Uterus (tissue), 4 donors: Measurements from ENCODE around the gene C1QTNF5. TPM values are rescaled to one million over a fixed set of nuclear protein-coding genes. Genes with fewer than 3 reads are reported as not detected.

Experiments used
- DNase-seq, 2 donors: peaks; one replicate each; pipeline ENCODE4 v3.0.0-alpha.2; 2019 to 2020
- H3K27ac ChIP-seq, 2 donors: fragments of 200-600 bp; sonication (generic); 1 replicate in 1 of 2; 2 replicates in 1 of 2; pipeline ENCODE4 v1.5.1; 2016 to 2018
- H3K27me3 ChIP-seq, 2 donors: fragments of 200-600 bp; sonication (generic); one replicate each; pipeline ENCODE4 v1.5.1; 2018 to 2019; ENCODE audit warnings: control low read depth in 1 of 2
- H3K36me3 ChIP-seq, 2 donors: fragments of 200-600 bp; sonication (generic); one replicate each; pipeline ENCODE4 v1.5.1; 2019; ENCODE audit warnings: control low read depth in 1 of 2
- H3K4me1 ChIP-seq, 2 donors: fragments of 200-600 bp; sonication (generic); one replicate each; pipeline ENCODE4 v1.5.1; 2018 to 2019; ENCODE audit warnings: control low read depth in 1 of 2
- H3K4me3 ChIP-seq, 2 donors: fragments of 200-600 bp; sonication (generic); 1 replicate in 1 of 2; 2 replicates in 1 of 2; pipeline ENCODE4 v1.5.1; 2018 to 2019; ENCODE audit warnings: mild to moderate bottlenecking in 1 of 2
- H3K9me3 ChIP-seq, 2 donors: fragments of 200-600 bp; sonication (generic); one replicate each; pipeline ENCODE4 v1.5.1; 2019; ENCODE audit warnings: control low read depth in 1 of 2
- POLR2A ChIP-seq, 2 donors: fragments of 450-650 bp; IDR thresholded peaks; one replicate each; pipeline ENCODE4 v1.6.1; 2016; ENCODE audit warnings: antibody characterized with exemption in 2 of 2, mild to moderate bottlenecking in 1 of 2, moderate library complexity in 1 of 2
- intact Hi-C: fragments of 100-400 bp; cut with DNase I; formaldehyde crosslinking; loops from one replicate; pipeline ENCODE4 v1.15.1; 2023; ENCODE audit warnings: low total_unique reads
- total RNA-seq, 4 donors: library from RNA; depleted of rRNA in 3 of 4; stranded (reverse); fragments of >200 nt in 3 of 4; gene quantifications; one replicate each; pipeline versions ENCODE4 v1.1.0 to v1.2.4, GENCODE V29; 2014 to 2023
- TF ChIP-seq, protein P1 (sequence below), 4 experiments: fragments of 200-600 bp in 2 of 4; fragments of 450-650 bp in 2 of 4; sonication (generic) in 2 of 4; IDR thresholded peaks; one replicate each; pipeline ENCODE4 v1.5.1; 2016 to 2019; ENCODE audit warnings: antibody characterized with exemption in 4 of 4, mild to moderate bottlenecking in 2 of 4, moderate library complexity in 1 of 4
- donor health status: DM: yes; HTN: yes; CAD: no.

Gene C1QTNF5
- total RNA-seq, 4 donors from 2014 or later = 6.5 to 40.2 (median 35.7) TPM

GRCh38 chr11:119343726-119344125 lies 3.0 kb upstream of the C1QTNF5 start:
- TF ChIP-seq, protein P1, sequence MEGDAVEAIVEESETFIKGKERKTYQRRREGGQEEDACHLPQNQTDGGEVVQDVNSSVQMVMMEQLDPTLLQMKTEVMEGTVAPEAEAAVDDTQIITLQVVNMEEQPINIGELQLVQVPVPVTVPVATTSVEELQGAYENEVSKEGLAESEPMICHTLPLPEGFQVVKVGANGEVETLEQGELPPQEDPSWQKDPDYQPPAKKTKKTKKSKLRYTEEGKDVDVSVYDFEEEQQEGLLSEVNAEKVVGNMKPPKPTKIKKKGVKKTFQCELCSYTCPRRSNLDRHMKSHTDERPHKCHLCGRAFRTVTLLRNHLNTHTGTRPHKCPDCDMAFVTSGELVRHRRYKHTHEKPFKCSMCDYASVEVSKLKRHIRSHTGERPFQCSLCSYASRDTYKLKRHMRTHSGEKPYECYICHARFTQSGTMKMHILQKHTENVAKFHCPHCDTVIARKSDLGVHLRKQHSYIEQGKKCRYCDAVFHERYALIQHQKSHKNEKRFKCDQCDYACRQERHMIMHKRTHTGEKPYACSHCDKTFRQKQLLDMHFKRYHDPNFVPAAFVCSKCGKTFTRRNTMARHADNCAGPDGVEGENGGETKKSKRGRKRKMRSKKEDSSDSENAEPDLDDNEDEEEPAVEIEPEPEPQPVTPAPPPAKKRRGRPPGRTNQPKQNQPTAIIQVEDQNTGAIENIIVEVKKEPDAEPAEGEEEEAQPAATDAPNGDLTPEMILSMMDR (IDR thresholded peaks at IDR 0.05) = no peak
- TF ChIP-seq POLR2A (IDR thresholded peaks at IDR 0.05) = no peak
- H3K4me3 ChIP-seq = no peak overlapping the region
- no peaks in the 10 kb centered on the region for H3K36me3 ChIP-seq
- H3K27ac ChIP-seq = no peak overlapping the region
- H3K9me3 ChIP-seq = no peaks in the 10 kb centered on the region
- intact Hi-C loops = no loop called here
- peaks cover 0 to 4% of the 10 kb centered on the region in 2 donors for H3K4me1 ChIP-seq
- H3K27me3 ChIP-seq = no peaks in the 10 kb centered on the region
- DNase-seq = no peak

DNA sequence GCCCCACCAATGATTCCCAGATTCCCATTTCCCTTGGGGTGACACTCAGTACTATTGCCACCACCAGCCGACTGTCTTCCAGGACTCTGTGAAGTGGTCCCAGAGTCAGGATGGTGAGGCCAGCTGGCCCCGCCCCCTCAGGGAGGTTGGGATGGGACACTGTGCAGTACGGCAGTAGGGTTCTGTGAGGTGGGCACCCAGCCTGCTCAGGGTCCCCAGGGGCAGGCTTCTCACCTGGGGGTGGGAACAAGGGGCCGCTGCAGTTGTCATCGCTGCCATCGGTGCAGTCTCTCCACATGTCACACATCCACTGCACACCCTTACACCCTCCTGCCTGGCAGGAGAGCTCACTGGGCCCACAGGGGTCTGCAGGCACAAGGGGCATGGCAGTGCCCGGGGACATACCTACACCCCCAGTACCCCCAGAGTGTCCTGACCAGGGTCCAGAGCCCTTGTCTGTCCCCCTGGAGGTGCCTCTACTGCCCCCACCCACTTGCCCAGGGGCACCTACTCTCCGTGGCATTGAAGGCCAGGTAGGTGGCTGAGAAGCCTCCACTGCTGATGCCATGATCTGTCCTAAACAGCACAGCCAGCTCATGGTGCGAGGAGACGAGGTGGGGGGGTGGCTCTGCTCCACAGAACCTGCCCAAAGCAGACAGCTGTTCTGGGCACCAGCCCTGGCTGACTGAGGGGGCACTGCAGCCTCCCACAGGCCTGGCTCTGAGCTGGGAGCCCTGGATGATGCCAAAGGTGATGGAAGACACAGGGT lies 1.9 kb upstream of the C1QTNF5 start:
- intact Hi-C loops = no loop called here
- no peak for TF ChIP-seq POLR2A (IDR thresholded peaks at IDR 0.05)
- TF ChIP-seq, protein P1 (IDR thresholded peaks at IDR 0.05) = no peak

DNA sequence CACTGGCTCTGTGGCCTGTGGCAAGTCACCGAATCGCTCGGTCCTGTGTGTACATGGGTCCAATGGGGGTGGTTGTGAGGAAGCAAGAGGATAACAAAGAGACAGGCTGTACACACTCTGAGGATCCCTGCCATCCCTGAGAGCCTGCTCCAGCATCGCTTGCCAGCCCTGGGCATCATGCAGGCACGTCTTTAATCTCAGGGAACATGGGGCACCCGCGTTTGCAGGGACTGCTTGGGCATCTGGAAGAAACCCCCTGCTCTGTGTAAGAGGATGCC lies 1.3 kb upstream of the C1QTNF5 start:
- TF ChIP-seq POLR2A (IDR thresholded peaks at IDR 0.05) = no peak
- TF ChIP-seq, protein P1 (IDR thresholded peaks at IDR 0.05) = no peak
- DNase-seq = no peak
- intact Hi-C loops = no loop called here
- H3K27ac ChIP-seq = no peak overlapping the region
- no peaks in the 10 kb centered on the region for H3K9me3 ChIP-seq
- no peak overlapping the region for H3K4me3 ChIP-seq
- no peaks in the 10 kb centered on the region for H3K27me3 ChIP-seq
- no peaks in the 10 kb centered on the region for H3K36me3 ChIP-seq
- H3K4me1 ChIP-seq = peaks cover 0 to 13% of the 10 kb centered on the region in 2 donors

More for the DNA sequence above, 1.9 kb upstream of the C1QTNF5 start:
- no peaks in the 10 kb centered on the region for H3K27me3 ChIP-seq
- DNase-seq = no peak
- no peak overlapping the region for H3K4me3 ChIP-seq
- no peaks in the 10 kb centered on the region for H3K36me3 ChIP-seq
- H3K27ac ChIP-seq = no peak overlapping the region
- H3K9me3 ChIP-seq = no peaks in the 10 kb centered on the region
- H3K4me1 ChIP-seq = peaks cover 0 to 8% of the 10 kb centered on the region in 2 donors

DNA sequence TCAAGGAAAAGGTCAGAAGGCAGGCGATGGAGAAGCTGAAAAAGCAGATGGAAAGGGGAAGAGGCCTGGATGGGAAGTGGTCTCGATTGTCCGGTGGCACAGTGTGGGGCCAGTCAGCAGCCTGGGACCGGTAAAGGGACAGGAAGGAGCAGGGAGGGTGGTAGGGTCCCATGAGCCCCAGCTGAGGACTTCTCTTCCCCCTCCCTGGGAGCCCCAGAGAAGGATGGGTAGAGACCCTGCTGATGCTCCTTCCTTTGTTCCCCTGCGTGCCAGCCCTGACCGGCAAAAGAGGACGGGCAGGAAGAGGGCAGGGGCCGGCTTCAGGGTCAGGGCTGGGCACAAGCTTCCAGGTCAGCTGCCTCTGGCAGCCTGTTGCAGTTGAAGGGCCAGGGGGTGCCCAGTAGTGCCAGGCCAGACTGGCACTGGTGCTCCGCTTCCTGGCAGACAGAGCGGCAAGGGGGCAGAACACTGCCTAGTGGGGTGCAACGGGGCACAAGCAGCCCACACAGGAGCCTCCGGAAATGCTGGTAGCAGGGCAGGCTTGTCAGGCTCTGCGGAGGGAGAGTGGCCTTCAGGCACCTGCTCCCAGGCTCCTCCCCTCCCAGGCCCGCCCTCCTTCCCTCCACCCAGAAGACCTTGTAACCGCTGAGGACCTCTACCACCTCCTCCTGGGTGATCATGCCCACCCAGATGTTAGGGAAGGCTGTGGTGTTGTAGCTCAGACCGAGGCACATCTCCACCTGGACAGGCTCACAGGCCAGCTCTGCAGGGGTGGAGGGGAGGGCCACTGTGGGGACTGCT lies 739 bp upstream of the C1QTNF5 start:
- no peak for TF ChIP-seq POLR2A (IDR thresholded peaks at IDR 0.05)
- TF ChIP-seq, protein P1 (IDR thresholded peaks at IDR 0.05) = no peak
- H3K4me3 ChIP-seq = no peak overlapping the region
- H3K4me1 ChIP-seq = peaks cover 0 to 13% of the 10 kb centered on the region in 2 donors
- H3K9me3 ChIP-seq = no peaks in the 10 kb centered on the region
- H3K36me3 ChIP-seq = no peaks in the 10 kb centered on the region
- peak overlapping the region; percentile 83 to 95 for H3K27ac ChIP-seq
- H3K27me3 ChIP-seq = no peaks in the 10 kb centered on the region
- intact Hi-C loops = no loop called here
- DNase-seq = no peak
